Activated naive CD4-positive, alpha-beta T cell treated with anti-CD3 and anti-CD28 coated beads, Interleukin-2, amount 50 U/mL, for 24 hours (primary cell): ENCODE data around the gene MID1.

ENCODE experiments used
- H3K27ac Mint-ChIP-seq: one replicate; pipeline ENCODE4 v1.8.0; 2021; ENCODE audit warnings: mild to moderate bottlenecking, mixed read lengths
- H3K27me3 Mint-ChIP-seq: one replicate; pipeline ENCODE4 v1.8.0; 2021; ENCODE audit warnings: mixed read lengths
- H3K36me3 Mint-ChIP-seq: one replicate; pipeline ENCODE4 v1.8.0; 2021; ENCODE audit warnings: mixed read lengths
- H3K4me1 Mint-ChIP-seq: one replicate; pipeline ENCODE4 v1.8.0; 2021; ENCODE audit warnings: mixed read lengths
- H3K4me3 Mint-ChIP-seq: one replicate; pipeline ENCODE4 v1.8.0; 2021; ENCODE audit warnings: mild to moderate bottlenecking, mixed read lengths
- H3K9me3 Mint-ChIP-seq: one replicate; pipeline ENCODE4 v1.8.0; 2021; ENCODE audit warnings: mixed read lengths

Gene MID1

GRCh38 chrX:10629905-10630304 lies 9.5 kb upstream of the MID1 start:
- H3K9me3 Mint-ChIP-seq: no peaks in the 10 kb centered on the region
- no peak overlapping the region for H3K4me3 Mint-ChIP-seq
- H3K27ac Mint-ChIP-seq: no peak overlapping the region
- H3K27me3 Mint-ChIP-seq: no peaks in the 10 kb centered on the region
- no peaks in the 10 kb centered on the region for H3K4me1 Mint-ChIP-seq
- no peaks in the 10 kb centered on the region for H3K36me3 Mint-ChIP-seq

- H3K27ac Mint-ChIP-seq: no peak overlapping the region
These were observed 8.5 kb upstream of the MID1 start for GRCh38 chrX:10628906-10629305.

DNA sequence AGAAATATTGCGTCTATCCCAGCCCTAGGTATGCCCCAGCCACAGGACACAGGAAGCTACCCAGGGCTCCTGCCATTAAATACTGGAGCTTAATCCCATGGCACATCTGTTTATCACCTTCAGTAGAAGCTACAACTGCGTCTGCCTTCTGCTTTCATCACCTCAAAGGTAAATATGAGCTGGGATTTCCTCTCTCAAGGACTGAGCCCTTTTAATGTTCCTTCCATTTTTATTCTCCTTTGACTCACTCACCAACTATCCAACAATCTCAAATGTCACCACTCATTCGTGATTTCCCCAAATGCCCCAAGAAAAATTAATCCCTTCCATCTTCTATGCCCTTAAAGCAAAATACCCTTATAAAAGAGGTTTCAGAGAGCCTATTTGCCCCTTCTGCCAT lies 1.8 kb upstream of the MID1 start:
- Mint-ChIP-seq H3K36me3 (no peaks in the 10 kb centered on the region), H3K27me3 (peaks cover 9% of the 10 kb centered on the region), H3K4me3 (no peak overlapping the region), H3K9me3 (no peaks in the 10 kb centered on the region), H3K4me1 (peaks cover 10% of the 10 kb centered on the region), H3K27ac (no peak overlapping the region)

More at GRCh38 chrX:10628906-10629305, 8.5 kb upstream of the MID1 start:
- Mint-ChIP-seq H3K9me3 (no peaks in the 10 kb centered on the region), H3K27me3 (no peaks in the 10 kb centered on the region), H3K36me3 (no peaks in the 10 kb centered on the region), H3K4me3 (no peak overlapping the region), H3K4me1 (no peaks in the 10 kb centered on the region)

- no peaks in the 10 kb centered on the region for H3K9me3 Mint-ChIP-seq
- peaks cover 10% of the 10 kb centered on the region for H3K4me1 Mint-ChIP-seq
- peaks cover 15% of the 10 kb centered on the region for H3K27me3 Mint-ChIP-seq
- H3K4me3 Mint-ChIP-seq: peak overlapping the region; percentile 58
- no peak overlapping the region for H3K27ac Mint-ChIP-seq
- no peaks in the 10 kb centered on the region for H3K36me3 Mint-ChIP-seq
These were observed 849 bp downstream of the MID1 start for GRCh38 chrX:10619425-10620046.

- H3K4me3 Mint-ChIP-seq: no peak overlapping the region
- no peaks in the 10 kb centered on the region for H3K9me3 Mint-ChIP-seq
- H3K27ac Mint-ChIP-seq: no peak overlapping the region
- H3K36me3 Mint-ChIP-seq: no peaks in the 10 kb centered on the region
- H3K27me3 Mint-ChIP-seq: peaks cover 15% of the 10 kb centered on the region
- peaks cover 10% of the 10 kb centered on the region for H3K4me1 Mint-ChIP-seq
These were observed 1.4 kb downstream of the MID1 start for GRCh38 chrX:10618961-10619360.

DNA sequence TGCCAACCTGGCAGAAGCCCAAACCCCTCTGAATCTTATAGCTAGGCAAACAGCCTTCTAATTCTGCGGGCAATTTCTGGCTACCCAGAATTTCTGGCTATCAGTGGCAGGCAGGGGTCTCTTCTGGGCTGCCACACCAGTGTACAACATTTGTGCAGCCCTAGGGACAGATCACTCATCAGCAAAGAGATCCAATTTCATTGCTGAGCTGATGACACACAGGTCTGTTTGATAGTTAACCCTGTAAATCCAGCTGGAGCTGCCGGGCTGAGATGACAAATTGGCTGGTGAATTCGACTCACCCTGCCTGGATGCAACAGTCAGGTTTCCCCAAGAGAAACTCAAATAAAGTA lies 2.4 kb downstream of the MID1 start:
- Mint-ChIP-seq H3K27ac (no peak overlapping the region), H3K4me3 (no peak overlapping the region), H3K4me1 (peaks cover 10% of the 10 kb centered on the region), H3K27me3 (peaks cover 14% of the 10 kb centered on the region), H3K36me3 (no peaks in the 10 kb centered on the region), H3K9me3 (no peaks in the 10 kb centered on the region)

- Mint-ChIP-seq H3K4me1 (peaks cover 10% of the 10 kb centered on the region), H3K36me3 (no peaks in the 10 kb centered on the region), H3K27me3 (peaks cover 14% of the 10 kb centered on the region), H3K27ac (no peak overlapping the region), H3K9me3 (no peaks in the 10 kb centered on the region), H3K4me3 (no peak overlapping the region)
These were observed 3.0 kb downstream of the MID1 start for GRCh38 chrX:10617186-10617998.

DNA sequence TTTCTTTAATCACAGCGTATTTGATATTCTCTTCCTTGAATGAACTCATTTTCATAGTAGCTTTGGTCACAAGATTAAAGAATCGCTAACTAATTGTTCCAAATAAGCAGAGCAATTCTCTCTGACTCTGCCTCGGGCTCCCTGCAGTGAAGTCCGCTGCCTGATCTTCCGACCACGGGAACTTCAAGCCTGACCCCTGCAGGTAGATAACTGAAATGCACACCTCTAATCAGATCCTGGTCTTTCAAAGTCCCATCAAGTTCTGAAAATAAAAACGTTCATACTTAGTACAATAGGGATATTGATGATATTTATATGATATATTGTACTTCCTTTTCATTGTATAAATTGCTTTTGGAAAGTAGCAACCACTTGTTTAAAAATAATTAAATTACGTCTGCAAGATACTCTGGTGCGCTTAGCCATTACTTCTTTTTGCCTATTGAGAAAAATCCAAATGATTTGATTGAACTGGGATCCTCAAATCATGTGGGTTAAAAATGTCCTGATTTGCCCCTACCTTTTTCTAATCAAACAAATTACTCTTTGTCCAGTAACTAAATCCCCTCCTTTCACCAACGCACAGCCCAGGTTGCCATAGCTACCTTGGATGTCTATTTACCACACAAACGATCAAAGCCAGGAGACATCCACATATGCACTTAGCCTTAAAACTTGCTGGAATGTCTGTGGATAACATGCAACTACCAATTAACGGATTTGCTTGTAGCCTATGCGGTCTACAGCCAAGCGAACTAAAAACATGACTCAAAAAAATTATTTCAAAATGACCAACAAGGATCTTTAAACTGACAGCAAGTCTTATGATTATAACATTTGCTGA lies 4.2 kb downstream of the MID1 start:
- Mint-ChIP-seq H3K9me3 (no peaks in the 10 kb centered on the region), H3K27me3 (peaks cover 14% of the 10 kb centered on the region), H3K27ac (no peak overlapping the region), H3K36me3 (no peaks in the 10 kb centered on the region), H3K4me3 (no peak overlapping the region), H3K4me1 (peaks cover 10% of the 10 kb centered on the region)

DNA sequence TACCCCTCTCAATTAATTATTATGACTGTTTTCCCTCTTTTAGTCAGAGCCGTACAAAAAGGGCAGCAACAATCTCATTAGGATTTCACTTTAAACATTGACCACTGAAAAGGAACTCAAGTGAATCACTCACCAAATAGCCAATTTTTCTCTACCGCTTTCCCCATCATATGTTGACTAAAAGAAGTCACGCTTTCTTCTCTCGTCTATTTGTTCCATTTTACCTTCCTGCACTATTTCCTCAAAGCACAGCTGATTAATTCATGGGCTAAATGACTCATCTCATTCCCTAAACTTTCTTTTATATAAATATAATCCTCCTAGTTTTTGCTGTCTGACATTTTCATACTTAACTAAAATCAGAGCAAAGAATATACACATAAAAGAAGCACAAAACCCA lies 8.2 kb downstream of the MID1 start:
- H3K4me3 Mint-ChIP-seq: no peak overlapping the region
- no peak overlapping the region for H3K27ac Mint-ChIP-seq
- no peaks in the 10 kb centered on the region for H3K9me3 Mint-ChIP-seq
- H3K36me3 Mint-ChIP-seq: no peaks in the 10 kb centered on the region
- no peaks in the 10 kb centered on the region for H3K4me1 Mint-ChIP-seq
- H3K27me3 Mint-ChIP-seq: peaks cover 7% of the 10 kb centered on the region

DNA sequence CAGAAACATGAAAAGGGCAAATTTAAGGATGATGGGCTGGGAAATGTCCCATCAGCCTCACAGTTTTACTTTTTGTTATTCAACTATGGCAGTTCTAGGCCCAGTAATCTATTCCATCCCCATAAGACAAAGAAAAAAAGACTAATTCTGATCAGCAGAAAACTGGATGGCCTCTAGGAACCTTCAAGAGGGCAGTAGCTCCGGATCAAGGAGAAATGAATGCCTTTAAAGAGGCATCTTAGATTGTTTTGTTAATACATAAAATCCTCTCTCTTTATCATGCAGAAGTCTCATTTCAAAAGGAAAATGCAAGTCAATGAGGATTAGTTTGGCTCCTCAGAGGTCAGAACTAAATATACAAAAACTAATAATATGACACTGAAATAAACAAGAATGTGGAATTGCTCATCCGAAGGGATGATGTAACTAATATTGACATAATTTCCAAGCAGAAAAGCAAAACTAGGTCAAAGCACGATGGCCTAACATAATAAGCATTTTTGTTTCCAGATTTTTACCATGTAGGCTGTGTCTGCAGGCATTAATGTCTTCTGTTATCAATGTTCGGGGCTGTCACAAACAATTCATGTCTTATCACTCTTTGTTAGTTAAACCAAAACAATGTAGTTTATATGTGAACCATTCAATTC lies 8.8 kb downstream of the MID1 start:
- Mint-ChIP-seq H3K4me3 (no peak overlapping the region), H3K27ac (no peak overlapping the region), H3K4me1 (no peaks in the 10 kb centered on the region), H3K27me3 (peaks cover 7% of the 10 kb centered on the region), H3K36me3 (no peaks in the 10 kb centered on the region), H3K9me3 (no peaks in the 10 kb centered on the region)

DNA sequence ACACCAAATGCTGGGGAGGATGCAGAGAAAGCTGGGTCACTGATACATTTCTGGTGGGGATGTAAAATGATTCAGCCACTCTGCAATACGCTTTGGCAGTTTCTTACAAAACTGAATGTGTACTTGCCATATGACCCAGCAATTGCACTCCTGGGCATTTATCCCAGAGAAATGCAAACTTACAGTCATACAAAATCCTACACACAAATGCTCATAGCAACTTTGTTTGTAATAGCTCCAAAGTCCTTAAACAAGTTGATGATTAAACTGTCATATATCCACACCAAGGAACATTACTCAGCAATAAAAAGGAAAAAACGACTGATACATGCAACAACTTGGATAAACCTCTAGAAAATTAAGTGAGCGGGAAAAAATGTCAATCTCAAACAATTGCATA lies 12.3 kb downstream of the MID1 start:
- Mint-ChIP-seq H3K9me3 (no peaks in the 10 kb centered on the region), H3K27me3 (peaks cover 2% of the 10 kb centered on the region), H3K27ac (no peak overlapping the region), H3K36me3 (no peaks in the 10 kb centered on the region), H3K4me1 (no peaks in the 10 kb centered on the region), H3K4me3 (no peak overlapping the region)

- no peak overlapping the region for H3K27ac Mint-ChIP-seq
- no peak overlapping the region for H3K4me3 Mint-ChIP-seq
- no peaks in the 10 kb centered on the region for H3K9me3 Mint-ChIP-seq
- H3K27me3 Mint-ChIP-seq: peaks cover 2% of the 10 kb centered on the region
- no peaks in the 10 kb centered on the region for H3K36me3 Mint-ChIP-seq
- no peaks in the 10 kb centered on the region for H3K4me1 Mint-ChIP-seq
These were observed 13.2 kb downstream of the MID1 start for GRCh38 chrX:10607233-10607632.

DNA sequence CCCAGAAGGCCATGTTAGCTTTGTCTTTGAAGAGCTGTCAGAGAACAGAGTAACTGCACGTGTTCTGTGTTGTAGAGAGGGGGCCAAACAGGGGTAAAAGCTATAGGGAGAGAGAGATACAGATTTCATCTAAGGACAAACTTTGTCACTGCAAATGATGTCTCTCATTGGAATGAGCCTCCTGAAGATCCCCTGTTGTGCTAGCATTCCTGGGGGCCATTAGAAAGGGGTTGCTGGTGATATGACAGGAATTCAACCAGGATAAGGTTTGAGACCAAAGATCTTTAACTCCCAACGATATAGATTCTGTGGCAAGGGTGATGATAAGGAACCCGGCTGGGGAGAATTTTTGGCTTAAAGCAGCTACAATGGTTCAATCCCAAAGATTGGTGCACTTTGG lies 16.8 kb downstream of the MID1 start:
- H3K36me3 Mint-ChIP-seq: no peaks in the 10 kb centered on the region
- no peaks in the 10 kb centered on the region for H3K27me3 Mint-ChIP-seq
- H3K4me1 Mint-ChIP-seq: no peaks in the 10 kb centered on the region
- no peak overlapping the region for H3K4me3 Mint-ChIP-seq
- no peaks in the 10 kb centered on the region for H3K9me3 Mint-ChIP-seq
- H3K27ac Mint-ChIP-seq: no peak overlapping the region

DNA sequence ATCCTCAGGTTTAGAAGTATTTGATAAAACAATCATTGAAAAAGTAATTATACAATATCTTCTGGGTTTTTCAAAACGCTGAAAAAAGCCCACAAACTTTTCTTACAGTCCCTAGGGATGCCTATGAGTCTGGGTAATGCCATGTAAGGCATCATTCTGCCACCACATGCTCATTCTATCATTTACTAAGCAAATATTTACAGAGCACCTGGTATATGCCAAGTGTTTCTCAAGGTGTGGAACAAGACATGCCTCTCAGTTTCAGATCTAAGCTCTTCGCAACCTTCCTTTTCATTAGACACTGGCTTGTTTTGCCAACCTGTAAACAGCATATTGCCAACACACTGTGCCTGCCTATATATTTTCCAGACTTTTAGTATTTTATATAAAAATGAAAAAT lies 17.7 kb downstream of the MID1 start:
- Mint-ChIP-seq H3K27ac (no peak overlapping the region), H3K4me1 (no peaks in the 10 kb centered on the region), H3K36me3 (no peaks in the 10 kb centered on the region), H3K9me3 (no peaks in the 10 kb centered on the region), H3K27me3 (no peaks in the 10 kb centered on the region), H3K4me3 (no peak overlapping the region)

DNA sequence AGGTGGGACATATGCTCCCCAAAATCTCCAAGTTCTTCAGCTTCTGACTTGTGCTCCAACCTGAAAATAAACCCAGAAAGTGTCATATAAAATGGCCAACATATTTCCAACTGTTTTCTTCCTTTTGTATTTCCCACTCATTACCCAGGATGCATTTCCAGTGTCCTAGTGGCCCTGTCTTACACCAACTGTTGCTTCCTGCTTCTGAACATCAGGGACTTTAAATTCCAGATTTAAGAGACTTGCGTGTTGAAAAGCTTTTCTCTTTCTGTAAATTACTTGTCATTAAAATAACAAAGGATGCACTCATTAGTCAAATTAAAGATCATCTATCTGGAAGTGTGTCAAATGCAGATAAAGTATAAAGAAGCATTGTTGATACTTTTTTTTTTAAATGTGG lies 19.9 kb downstream of the MID1 start:
- no peaks in the 10 kb centered on the region for H3K4me1 Mint-ChIP-seq
- no peak overlapping the region for H3K27ac Mint-ChIP-seq
- no peaks in the 10 kb centered on the region for H3K9me3 Mint-ChIP-seq
- H3K36me3 Mint-ChIP-seq: no peaks in the 10 kb centered on the region
- no peak overlapping the region for H3K4me3 Mint-ChIP-seq
- no peaks in the 10 kb centered on the region for H3K27me3 Mint-ChIP-seq

- Mint-ChIP-seq H3K4me1 (no peaks in the 10 kb centered on the region), H3K4me3 (no peak overlapping the region), H3K36me3 (no peaks in the 10 kb centered on the region), H3K27ac (no peak overlapping the region), H3K27me3 (no peaks in the 10 kb centered on the region), H3K9me3 (no peaks in the 10 kb centered on the region)
These were observed 21.8 kb downstream of the MID1 start for GRCh38 chrX:10598540-10598939.
